Loucy (cell line): ENCODE results near the gene CPA2.

Experiments
- EZH2phosphoT487 ChIP-seq: fragments of 200-600 bp; IDR thresholded peaks from 2 replicates; pipeline ENCODE4 v1.6.1; 2018; ENCODE audit warnings: antibody characterized with exemption, mild to moderate bottlenecking, moderate library complexity, borderline replicate concordance
- TF ChIP-seq, protein P1 (sequence below): fragments of 200-600 bp; sonication (generic); conservative IDR thresholded peaks from 2 replicates; pipeline ENCODE4 v1.5.1; 2014; ENCODE audit warnings: mild to moderate bottlenecking, antibody characterized with exemption, low read length

DNA sequence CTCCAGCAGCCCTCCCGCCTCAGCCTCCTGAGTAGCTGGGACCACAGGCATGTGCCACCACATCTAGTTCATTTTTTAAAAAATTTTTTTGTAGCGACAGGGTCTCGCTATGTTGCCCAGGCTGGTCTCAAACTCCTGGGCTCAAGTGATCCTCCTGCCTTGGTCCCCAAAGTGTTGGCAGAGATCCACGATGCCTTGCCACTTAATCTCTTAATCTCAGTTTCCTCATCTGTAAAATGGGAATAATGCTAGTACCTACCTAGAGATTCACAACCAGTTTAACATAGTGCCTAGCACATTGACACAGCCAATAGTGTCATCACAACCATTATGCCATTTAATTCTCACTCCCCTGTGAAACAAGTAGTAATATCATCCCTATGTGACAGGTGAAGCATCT is 21.5 kb downstream of the CPA2 start:
- TF ChIP-seq, protein P1, sequence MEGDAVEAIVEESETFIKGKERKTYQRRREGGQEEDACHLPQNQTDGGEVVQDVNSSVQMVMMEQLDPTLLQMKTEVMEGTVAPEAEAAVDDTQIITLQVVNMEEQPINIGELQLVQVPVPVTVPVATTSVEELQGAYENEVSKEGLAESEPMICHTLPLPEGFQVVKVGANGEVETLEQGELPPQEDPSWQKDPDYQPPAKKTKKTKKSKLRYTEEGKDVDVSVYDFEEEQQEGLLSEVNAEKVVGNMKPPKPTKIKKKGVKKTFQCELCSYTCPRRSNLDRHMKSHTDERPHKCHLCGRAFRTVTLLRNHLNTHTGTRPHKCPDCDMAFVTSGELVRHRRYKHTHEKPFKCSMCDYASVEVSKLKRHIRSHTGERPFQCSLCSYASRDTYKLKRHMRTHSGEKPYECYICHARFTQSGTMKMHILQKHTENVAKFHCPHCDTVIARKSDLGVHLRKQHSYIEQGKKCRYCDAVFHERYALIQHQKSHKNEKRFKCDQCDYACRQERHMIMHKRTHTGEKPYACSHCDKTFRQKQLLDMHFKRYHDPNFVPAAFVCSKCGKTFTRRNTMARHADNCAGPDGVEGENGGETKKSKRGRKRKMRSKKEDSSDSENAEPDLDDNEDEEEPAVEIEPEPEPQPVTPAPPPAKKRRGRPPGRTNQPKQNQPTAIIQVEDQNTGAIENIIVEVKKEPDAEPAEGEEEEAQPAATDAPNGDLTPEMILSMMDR: no peak
- no peak for TF ChIP-seq EZH2phosphoT487
